ENCODE measurements around the gene EEF2KMT.

EEF2KMT gene

GRCh38 chr16:5041600-5042133 is 55.9 kb downstream of the EEF2KMT start:
- no peak overlapping the region for H3K27ac ChIP-seq
- TF ChIP-seq ZFX (IDR thresholded peaks at IDR 0.05; ENCODE audit: borderline replicate concordance) (no peak), CTCF (IDR thresholded peaks at IDR 0.05) (no peak)

- TF ChIP-seq CTCF (IDR thresholded peaks at IDR 0.05) (no peak), ZFX (IDR thresholded peaks at IDR 0.05; ENCODE audit: borderline replicate concordance) (no peak)
- H3K27ac ChIP-seq, result no peak overlapping the region
Observed at GRCh38 chr16:5040451-5040850, 57.1 kb downstream of the EEF2KMT start.

GRCh38 chr16:5036228-5037156 is 61.1 kb downstream of the EEF2KMT start:
- H3K27ac ChIP-seq, result no peak overlapping the region
- TF ChIP-seq CTCF (IDR thresholded peaks at IDR 0.05), result no peak
- TF ChIP-seq ZFX (IDR thresholded peaks at IDR 0.05; ENCODE audit: borderline replicate concordance), result no peak

GRCh38 chr16:5035909-5036227 is 61.7 kb downstream of the EEF2KMT start:
- no peak for TF ChIP-seq ZFX (IDR thresholded peaks at IDR 0.05; ENCODE audit: borderline replicate concordance)
- TF ChIP-seq CTCF (IDR thresholded peaks at IDR 0.05), result no peak
- no peak overlapping the region for H3K27ac ChIP-seq
